Activated T-cell treated with anti-CD3 and anti-CD28 coated beads, Interleukin-2, amount 50 U/mL, for 1 hour (primary cell): ENCODE data around the gene RNF150.
"Not testable (repeated sequence)": the region's sequence is repeated elsewhere in the genome, so short reads cannot be mapped to it uniquely, and the experiment has no call there.

ENCODE experiments used
- DNase-seq: peaks from one replicate; pipeline ENCODE4 v3.0.0-alpha.2; 2020

Gene RNF150

DNA sequence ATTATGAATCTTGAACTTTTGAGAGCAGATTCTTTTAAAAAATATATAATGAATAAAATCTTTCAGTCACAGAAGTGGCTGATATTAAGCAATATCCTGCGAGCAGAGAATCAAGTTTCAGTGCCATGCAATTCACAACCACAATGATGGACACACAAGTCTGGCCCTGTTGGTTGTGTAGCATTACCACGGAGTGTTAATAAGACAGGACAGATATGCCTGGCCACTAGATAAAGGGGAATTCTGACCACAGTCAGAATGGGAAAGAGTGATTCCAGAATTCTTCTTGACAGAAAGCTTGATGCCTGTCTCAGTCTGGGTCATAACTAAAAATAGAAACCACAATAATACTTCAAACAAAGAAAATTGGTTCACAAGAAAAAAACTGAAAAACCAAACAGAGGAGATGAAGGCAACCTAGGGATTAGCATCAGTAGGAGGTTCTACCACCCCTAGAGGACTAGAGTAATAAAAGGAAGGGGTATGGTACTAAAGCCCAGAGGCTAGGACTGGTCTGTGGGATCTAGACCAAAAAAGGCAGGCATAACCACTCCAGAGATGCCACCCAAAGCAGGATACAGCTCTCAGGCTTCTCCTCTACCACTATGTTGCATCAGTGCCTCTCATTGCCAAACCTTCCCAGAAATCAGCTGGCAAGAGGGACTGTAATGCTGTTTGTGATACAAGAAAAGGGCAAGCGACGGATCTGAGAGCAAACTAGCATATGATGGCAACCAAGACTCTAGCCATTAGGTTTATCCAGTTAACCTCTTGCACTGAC, 59.0 kb downstream of the RNF150 start:
- no peak for DNase-seq

- no peak for DNase-seq
These were observed 66.6 kb downstream of the RNF150 start for GRCh38 chr4:141066690-141067089.

DNA sequence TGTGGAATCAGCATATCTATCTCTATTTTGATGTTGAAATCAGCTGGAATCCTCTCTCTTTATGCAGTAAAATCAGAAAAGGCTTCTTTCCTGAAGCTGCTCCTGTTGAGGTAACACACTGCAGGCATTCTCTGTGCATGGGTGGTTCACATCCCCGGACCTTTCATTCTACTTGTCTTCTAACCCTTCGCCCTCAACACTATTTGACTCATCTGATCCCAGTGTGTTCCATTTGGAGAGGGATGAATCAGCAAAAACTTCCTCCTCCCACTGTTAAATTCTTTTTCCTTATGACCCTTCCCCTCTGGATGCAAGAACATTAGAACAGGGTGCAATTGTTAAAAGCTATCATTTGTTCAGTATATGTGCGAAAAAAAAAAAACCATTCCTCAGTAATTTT, 67.4 kb downstream of the RNF150 start:
- no peak for DNase-seq

- DNase-seq: no peak
These were observed 70.6 kb downstream of the RNF150 start for GRCh38 chr4:141062651-141063050.

- DNase-seq: no peak
These were observed 74.4 kb downstream of the RNF150 start for GRCh38 chr4:141058591-141059512.

GRCh38 chr4:141057582-141057981, 75.7 kb downstream of the RNF150 start:
- DNase-seq: no peak

DNA sequence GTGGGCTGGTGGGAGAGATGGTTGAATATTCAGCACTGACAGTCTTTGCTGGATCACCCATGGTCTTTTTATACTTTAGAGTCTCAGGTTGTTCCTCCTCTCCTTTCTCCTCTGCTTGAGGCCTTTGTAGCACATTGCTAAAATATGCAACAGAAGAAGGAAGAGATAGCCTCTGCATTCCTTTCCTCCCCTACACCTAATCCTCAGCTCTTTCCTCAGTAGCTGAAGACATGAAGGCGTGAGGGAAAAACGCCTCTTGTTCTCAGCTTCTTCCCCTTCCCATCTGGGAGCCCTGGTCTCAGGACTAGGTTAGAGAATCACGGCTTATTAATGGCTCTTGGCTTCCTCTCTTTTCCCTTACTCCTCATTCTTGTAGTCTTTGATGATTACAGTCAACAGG, 76.8 kb downstream of the RNF150 start:
- no peak for DNase-seq

GRCh38 chr4:141054446-141054845, 78.8 kb downstream of the RNF150 start:
- no peak for DNase-seq

GRCh38 chr4:141050999-141051398, 82.3 kb downstream of the RNF150 start:
- DNase-seq: not testable (repeated sequence)

DNA sequence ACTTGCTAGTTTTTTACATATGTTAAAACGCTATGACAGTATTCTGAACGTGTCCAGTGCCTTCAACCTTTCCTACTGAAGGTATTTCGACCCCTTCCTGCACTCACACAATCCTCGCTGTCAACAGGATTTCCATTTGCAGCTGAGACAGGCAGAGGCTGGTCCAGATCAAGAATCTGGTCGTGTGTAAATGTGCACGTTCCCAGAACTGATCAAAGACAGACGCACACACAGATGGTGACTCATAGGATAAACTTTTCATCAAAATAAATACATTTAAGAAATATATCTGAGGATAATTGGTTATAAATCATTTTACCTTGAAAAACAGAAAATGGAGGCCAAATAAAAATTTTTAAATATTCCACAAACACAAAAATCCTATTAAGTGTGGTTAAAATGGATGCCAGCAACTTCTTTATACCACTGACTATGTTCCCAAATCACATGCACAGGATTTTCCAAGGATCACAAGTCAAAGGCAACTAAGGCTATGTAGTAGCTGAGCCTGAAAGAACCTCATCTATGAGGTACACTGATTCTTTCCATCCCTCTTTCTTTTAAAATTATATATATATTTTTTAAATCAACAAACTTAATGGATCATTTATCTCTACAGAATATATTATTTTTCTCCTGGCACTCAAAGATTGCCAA, 85.9 kb downstream of the RNF150 start:
- no peak for DNase-seq

DNA sequence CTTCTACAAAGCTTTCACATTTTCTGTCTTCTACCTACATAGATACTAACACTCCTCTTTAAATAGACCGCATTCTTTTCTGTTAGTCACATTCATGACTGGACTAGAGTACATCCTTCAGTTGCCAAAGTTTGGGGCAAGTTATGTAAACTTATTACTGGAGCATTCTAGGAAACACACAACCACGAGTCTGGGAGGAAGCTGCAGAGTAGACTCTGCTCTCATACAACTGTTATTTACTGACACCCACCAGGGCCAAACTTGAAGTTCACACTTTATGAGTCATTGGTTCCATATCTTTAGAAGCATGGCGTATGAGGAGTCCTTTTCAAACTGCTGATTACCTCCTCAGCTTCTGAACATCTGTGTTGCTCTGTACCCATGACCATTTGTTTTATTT, 87.0 kb downstream of the RNF150 start:
- DNase-seq: no peak

DNA sequence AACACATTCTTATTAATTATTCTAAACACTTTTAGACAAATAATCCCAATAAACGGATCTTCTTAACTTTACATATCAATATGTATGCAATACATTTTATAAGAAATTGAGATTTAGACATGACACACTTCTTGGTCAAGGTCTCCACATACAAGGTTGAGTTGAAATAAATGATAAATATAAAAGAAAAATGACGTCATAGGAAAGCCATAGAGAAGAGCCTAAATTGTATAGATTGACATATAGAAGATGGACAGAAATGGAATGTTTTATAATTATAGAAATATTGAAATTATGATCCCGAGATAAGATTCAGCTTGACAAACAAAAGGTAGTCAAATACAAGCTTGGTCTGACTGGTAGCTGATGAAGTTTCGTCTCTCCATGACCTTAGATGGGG, 87.4 kb downstream of the RNF150 start:
- DNase-seq: no peak

DNA sequence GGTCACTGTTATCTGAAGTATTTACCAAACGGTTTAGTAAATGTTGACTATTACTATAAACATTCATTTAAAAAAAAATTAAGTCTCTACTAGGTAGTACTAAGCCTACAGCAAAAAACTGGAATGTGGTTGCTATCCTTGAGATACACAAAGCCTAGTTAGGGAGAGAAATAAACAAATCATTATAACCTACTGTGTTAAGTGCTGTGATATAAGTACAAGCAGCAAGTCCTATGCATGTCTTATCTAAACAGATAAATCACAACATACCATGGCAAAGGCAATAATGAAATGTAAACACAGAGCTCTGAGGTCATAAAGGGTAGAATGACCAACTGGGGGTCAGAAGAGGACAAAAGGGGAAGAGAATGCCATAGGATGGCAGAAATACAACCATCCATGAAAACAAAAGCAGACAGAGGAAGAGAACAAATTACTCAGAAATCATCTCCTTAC, 92.2 kb downstream of the RNF150 start:
- no peak for DNase-seq

GRCh38 chr4:141039156-141039555, 94.1 kb downstream of the RNF150 start:
- DNase-seq: no peak

DNA sequence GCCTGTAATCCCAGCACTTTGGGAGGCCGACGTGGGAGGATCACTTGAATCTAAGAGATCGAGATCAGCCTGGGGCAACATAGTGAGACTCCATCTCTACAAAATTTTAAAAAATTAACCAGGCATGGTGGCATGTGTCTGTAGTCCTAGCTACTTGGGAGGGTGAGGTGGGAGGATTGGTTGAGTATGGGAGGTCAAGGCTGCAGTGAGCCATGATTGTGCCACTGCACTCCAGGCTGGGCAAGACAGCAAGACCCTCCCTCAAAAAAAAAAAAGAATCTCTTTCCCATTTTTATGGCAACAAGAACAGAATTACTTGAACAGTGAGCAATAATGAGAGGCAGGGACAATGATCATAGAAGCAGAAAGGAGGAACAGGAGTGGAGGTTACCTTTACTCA, 94.8 kb downstream of the RNF150 start:
- no peak for DNase-seq

DNA sequence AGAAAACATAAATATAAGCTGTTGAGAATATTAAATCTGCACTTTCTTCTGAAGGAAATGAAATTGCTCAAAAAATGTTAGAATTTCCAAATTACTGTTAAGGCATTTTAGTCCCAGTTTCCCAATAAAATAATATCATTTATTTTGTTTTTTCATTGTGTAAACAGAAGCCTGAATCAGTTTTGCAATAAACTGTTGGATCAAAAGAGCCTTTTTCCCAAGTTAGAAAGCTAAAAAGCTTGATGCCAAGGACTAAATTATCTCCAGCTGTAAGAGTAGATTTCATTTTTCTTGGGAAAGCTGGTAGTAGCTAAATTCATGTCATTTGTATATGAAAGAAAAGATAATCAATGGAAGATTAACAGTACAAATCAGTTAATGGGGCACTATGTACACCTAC, 95.8 kb downstream of the RNF150 start:
- no peak for DNase-seq

- no peak for DNase-seq
These were observed 96.5 kb downstream of the RNF150 start for GRCh38 chr4:141036786-141037185.

- no peak for DNase-seq
These were observed 97.3 kb downstream of the RNF150 start for GRCh38 chr4:141035920-141036319.

- no peak for DNase-seq
These were observed 105.2 kb downstream of the RNF150 start for GRCh38 chr4:141028024-141028529.

DNA sequence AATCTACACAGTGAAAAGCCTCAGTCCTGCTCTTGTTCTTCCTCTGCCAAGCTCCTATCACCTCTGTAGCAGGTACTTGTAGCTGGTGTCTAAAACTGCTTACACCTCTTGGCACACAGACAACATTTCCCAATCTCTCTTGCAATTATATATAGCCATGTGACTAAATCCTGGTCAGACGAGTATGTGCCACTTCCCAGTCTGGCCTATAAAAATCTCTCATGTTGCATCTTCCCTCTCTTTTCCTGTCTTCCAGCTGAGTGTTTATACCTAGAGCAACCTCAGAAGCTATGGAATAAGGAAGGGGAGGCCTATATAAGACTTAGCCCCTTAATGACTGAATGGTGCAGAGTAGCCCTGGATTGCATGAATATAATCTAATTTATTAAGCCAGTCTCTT, 105.8 kb downstream of the RNF150 start:
- no peak for DNase-seq

DNA sequence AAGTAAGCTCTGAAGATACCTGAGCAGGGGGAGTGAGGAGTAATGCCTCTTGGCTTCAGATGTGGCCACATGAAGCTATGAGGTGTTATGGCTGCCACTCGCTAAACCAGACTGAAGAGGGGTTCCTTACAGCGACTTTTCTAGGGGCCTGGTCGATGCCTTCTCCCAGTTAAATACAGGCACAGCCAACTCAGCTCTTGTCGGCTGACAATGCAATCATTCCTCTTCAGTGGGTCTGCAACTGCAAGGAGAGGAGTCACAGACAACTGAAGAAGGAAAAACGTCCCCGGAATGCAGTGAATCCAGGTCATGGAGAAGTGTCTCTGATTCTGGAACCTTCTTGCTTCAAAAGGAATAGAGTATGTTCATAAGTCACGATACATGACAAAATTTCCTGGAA, 106.4 kb downstream of the RNF150 start:
- DNase-seq: no peak

DNA sequence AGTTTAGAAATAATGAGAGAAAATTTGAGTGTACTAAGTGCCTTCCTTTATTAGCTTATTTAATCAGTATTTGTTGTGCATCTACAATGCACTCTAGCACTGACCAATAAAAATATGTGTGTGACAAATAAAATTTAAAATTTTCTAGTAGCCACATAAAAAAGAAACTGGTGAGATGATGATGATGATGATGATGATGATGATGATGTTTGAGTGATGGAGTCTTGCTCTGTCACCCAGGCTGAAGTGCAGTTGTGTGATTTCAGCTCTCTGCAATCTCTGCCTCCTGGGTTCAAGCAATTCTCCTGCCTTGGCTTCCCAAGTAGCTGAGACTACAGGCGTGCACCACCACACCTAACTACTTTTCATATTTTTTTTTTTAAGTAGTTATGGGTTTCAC, 110.2 kb downstream of the RNF150 start:
- DNase-seq: no peak

- DNase-seq: no peak
These were observed 111.1 kb downstream of the RNF150 start for GRCh38 chr4:141022111-141022695.
